HEK293 (cell line): ENCODE results near the gene CARD11.

Experiments
- CTCF ChIA-PET: fragments of 350-600 bp; formaldehyde crosslinking; extraction: SDS; loops from one replicate; lab custom pipeline; 2021; ENCODE audit warnings: antibody characterized with exemption; lab: Yijun Ruan, JAX
- POLR2A ChIA-PET: fragments of 300-600 bp; formaldehyde crosslinking; extraction: SDS; loops from one replicate; lab custom pipeline; 2020; ENCODE audit warnings: antibody characterized with exemption, inconsistent platforms; lab: Yijun Ruan, JAX
- H3K27ac ChIP-seq: fragments of 200-500 bp; sonication (Bioruptor generic); 2 replicates; pipeline ENCODE4 v1.5.1; 2014; ENCODE audit warnings: low read depth, low read length, control low read depth, inconsistent platforms; ENCODE audit errors: extremely low read depth
- H3K36me3 ChIP-seq, 2 experiments: fragments of 200-500 bp in 1 of 2; sonication (Bioruptor generic) in 1 of 2; 1 replicate in 1 of 2; 2 replicates in 1 of 2; pipeline ENCODE4 v1.5.1; 2014 to 2017; ENCODE audit warnings: inconsistent platforms in 2 of 2, low read length in 2 of 2; ENCODE audit not compliant: control insufficient read depth in 2 of 2, insufficient read depth in 1 of 2
- H3K4me1 ChIP-seq: fragments of 200-500 bp; sonication (Bioruptor generic); 2 replicates; pipeline ENCODE4 v1.5.1; 2014; ENCODE audit warnings: mild to moderate bottlenecking, low read length, inconsistent platforms; ENCODE audit not compliant: control insufficient read depth, insufficient read depth
- H3K4me3 ChIP-seq: 2 replicates; pipeline ENCODE4 v1.5.1; 2011; ENCODE audit warnings: low read depth, mild to moderate bottlenecking, control low read depth, low read length, moderate library complexity
- H3K9me3 ChIP-seq: fragments of 200-500 bp; sonication (Bioruptor generic); 2 replicates; pipeline ENCODE4 v1.5.1; 2014; ENCODE audit warnings: low read depth, low read length, inconsistent platforms; ENCODE audit not compliant: control insufficient read depth, insufficient read depth
- KLF16 ChIP-seq: fragments of 450-650 bp; formaldehyde crosslinking; IDR thresholded peaks from 2 replicates; pipeline ENCODE4 v1.5.1; 2017; ENCODE audit warnings: missing biosample characterization, missing genetic modification characterization
- ZBTB1 ChIP-seq: fragments of 450-650 bp; formaldehyde crosslinking; IDR thresholded peaks from 2 replicates; pipeline ENCODE4 v1.5.1; 2016; ENCODE audit warnings: missing biosample characterization, missing genetic modification characterization
- ZNF140 ChIP-seq: fragments of 450-650 bp; formaldehyde crosslinking; IDR thresholded peaks from 2 replicates; pipeline ENCODE4 v1.5.1; 2016; ENCODE audit warnings: missing biosample characterization, missing genetic modification characterization
- ZNF16 ChIP-seq: fragments of 450-650 bp; formaldehyde crosslinking; IDR thresholded peaks from 2 replicates; pipeline ENCODE4 v1.5.1; 2016; ENCODE audit warnings: low read depth, missing biosample characterization, missing genetic modification characterization
- ZNF24 ChIP-seq: fragments of 450-650 bp; formaldehyde crosslinking; IDR thresholded peaks from 2 replicates; pipeline ENCODE4 v1.5.1; 2016; ENCODE audit warnings: missing biosample characterization, missing genetic modification characterization
- ZNF280D ChIP-seq: fragments of 450-650 bp; formaldehyde crosslinking; IDR thresholded peaks from 2 replicates; pipeline ENCODE4 v1.5.1; 2016; ENCODE audit warnings: missing biosample characterization, missing genetic modification characterization
- ZNF558 ChIP-seq: fragments of 450-650 bp; formaldehyde crosslinking; IDR thresholded peaks from 2 replicates; pipeline ENCODE4 v1.5.1; 2016; ENCODE audit warnings: missing biosample characterization, missing genetic modification characterization
- ZNF561 ChIP-seq: fragments of 450-650 bp; IDR thresholded peaks from 2 replicates; pipeline ENCODE4 v1.5.1; 2018; ENCODE audit warnings: missing biosample characterization, missing genetic modification characterization, borderline replicate concordance
- ZNF629 ChIP-seq: fragments of 450-650 bp; formaldehyde crosslinking; IDR thresholded peaks from 2 replicates; pipeline ENCODE4 v1.5.1; 2017; ENCODE audit warnings: missing biosample characterization, missing genetic modification characterization
- ZNF639 ChIP-seq: fragments of 450-650 bp; formaldehyde crosslinking; IDR thresholded peaks from 2 replicates; pipeline ENCODE4 v1.5.1; 2016; ENCODE audit warnings: missing biosample characterization, missing genetic modification characterization
- ZNF747 ChIP-seq: fragments of 450-650 bp; formaldehyde crosslinking; IDR thresholded peaks from 2 replicates; pipeline ENCODE4 v1.5.1; 2016; ENCODE audit warnings: missing biosample characterization, missing genetic modification characterization
- ZNF830 ChIP-seq: fragments of 450-650 bp; IDR thresholded peaks from 2 replicates; pipeline ENCODE4 v1.5.0; 2018; ENCODE audit warnings: missing biosample characterization, missing genetic modification characterization, low read depth, mild to moderate bottlenecking, moderate library complexity
- ZSCAN23 ChIP-seq: fragments of 450-650 bp; formaldehyde crosslinking; IDR thresholded peaks from 2 replicates; pipeline ENCODE4 v1.5.1; 2016; ENCODE audit warnings: missing biosample characterization, missing genetic modification characterization
- TF ChIP-seq, protein P1 (sequence below): fragments of 450-650 bp; formaldehyde crosslinking; IDR thresholded peaks from 2 replicates; pipeline ENCODE4 v1.5.1; 2016; ENCODE audit warnings: missing biosample characterization, missing genetic modification characterization
- TF ChIP-seq, protein P2 (sequence below): fragments of 450-650 bp; formaldehyde crosslinking; IDR thresholded peaks from 2 replicates; pipeline ENCODE4 v1.5.1; 2016; ENCODE audit warnings: missing biosample characterization, missing genetic modification characterization, borderline replicate concordance
- TF ChIP-seq, protein P3 (sequence below): fragments of 450-650 bp; formaldehyde crosslinking; IDR thresholded peaks from 2 replicates; pipeline ENCODE4 v1.5.1; 2016; ENCODE audit warnings: missing biosample characterization, missing genetic modification characterization, low read depth
- TF ChIP-seq, protein P4 (sequence below): fragments of 450-650 bp; formaldehyde crosslinking; IDR thresholded peaks from 2 replicates; pipeline ENCODE4 v1.5.1; 2017; ENCODE audit warnings: missing biosample characterization, missing genetic modification characterization

The CARD11 gene

DNA sequence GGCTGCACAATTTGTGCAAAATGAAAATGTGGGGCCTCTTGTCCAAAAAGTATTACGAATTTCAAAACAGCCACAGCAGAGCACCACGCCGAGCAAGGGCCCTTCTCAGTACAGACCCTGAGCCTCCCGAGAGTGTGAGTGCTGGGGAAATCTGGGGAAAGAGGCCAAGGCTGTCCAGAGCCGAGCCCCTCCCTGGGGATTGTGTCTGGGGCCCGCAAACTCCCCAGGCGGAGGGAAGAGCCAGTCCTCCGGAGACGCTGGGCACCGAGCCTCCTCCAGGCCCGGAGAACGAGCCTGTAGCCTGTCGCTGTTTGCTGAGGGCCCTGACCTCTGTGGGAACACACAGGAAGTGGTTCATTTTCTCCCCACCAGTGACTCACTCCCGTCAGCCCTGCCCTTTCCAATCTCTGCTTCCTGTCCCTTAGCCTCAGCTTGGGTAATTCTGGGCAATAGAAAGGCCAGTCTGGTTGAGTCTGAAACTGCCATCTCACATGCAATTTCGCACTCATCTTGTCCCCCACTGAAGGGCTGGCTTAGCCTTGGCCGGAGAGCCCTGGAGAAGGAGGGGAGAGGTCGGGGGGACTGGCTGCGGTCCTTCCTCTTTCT lies 180.1 kb downstream of the CARD11 start (continued):
- TF ChIP-seq, protein P1, sequence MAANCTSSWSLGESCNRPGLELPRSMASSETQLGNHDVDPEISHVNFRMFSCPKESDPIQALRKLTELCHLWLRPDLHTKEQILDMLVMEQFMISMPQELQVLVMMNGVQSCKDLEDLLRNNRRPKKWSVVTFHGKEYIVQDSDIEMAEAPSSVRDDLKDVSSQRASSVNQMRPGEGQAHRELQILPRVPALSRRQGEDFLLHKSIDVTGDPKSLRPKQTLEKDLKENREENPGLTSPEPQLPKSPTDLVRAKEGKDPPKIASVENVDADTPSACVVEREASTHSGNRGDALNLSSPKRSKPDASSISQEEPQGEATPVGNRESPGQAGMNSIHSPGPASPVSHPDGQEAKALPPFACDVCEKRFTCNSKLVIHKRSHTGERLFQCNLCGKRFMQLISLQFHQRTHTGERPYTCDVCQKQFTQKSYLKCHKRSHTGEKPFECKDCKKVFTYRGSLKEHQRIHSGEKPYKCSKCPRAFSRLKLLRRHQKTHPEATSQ (tag by site-specific recombination): no peak
- TF ChIP-seq ZSCAN23 (tag by site-specific recombination) (no peak), ZNF747 (tag by site-specific recombination) (no peak), ZNF558 (tag by site-specific recombination) (no peak), ZNF280D (no peak), ZNF24 (tag by site-specific recombination) (no peak), ZNF561 (tag by site-specific recombination) (no peak), ZNF16 (tag by site-specific recombination) (no peak), ZNF830 (tag by site-specific recombination) (no peak), ZNF629 (tag by site-specific recombination) (no peak), KLF16 (no peak)
- TF ChIP-seq, protein P2, sequence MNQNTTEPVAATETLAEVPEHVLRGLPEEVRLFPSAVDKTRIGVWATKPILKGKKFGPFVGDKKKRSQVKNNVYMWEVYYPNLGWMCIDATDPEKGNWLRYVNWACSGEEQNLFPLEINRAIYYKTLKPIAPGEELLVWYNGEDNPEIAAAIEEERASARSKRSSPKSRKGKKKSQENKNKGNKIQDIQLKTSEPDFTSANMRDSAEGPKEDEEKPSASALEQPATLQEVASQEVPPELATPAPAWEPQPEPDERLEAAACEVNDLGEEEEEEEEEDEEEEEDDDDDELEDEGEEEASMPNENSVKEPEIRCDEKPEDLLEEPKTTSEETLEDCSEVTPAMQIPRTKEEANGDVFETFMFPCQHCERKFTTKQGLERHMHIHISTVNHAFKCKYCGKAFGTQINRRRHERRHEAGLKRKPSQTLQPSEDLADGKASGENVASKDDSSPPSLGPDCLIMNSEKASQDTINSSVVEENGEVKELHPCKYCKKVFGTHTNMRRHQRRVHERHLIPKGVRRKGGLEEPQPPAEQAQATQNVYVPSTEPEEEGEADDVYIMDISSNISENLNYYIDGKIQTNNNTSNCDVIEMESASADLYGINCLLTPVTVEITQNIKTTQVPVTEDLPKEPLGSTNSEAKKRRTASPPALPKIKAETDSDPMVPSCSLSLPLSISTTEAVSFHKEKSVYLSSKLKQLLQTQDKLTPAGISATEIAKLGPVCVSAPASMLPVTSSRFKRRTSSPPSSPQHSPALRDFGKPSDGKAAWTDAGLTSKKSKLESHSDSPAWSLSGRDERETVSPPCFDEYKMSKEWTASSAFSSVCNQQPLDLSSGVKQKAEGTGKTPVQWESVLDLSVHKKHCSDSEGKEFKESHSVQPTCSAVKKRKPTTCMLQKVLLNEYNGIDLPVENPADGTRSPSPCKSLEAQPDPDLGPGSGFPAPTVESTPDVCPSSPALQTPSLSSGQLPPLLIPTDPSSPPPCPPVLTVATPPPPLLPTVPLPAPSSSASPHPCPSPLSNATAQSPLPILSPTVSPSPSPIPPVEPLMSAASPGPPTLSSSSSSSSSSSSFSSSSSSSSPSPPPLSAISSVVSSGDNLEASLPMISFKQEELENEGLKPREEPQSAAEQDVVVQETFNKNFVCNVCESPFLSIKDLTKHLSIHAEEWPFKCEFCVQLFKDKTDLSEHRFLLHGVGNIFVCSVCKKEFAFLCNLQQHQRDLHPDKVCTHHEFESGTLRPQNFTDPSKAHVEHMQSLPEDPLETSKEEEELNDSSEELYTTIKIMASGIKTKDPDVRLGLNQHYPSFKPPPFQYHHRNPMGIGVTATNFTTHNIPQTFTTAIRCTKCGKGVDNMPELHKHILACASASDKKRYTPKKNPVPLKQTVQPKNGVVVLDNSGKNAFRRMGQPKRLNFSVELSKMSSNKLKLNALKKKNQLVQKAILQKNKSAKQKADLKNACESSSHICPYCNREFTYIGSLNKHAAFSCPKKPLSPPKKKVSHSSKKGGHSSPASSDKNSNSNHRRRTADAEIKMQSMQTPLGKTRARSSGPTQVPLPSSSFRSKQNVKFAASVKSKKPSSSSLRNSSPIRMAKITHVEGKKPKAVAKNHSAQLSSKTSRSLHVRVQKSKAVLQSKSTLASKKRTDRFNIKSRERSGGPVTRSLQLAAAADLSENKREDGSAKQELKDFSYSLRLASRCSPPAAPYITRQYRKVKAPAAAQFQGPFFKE (tag by site-specific recombination): no peak
- TF ChIP-seq, all 188 proteins: peak for 3

- Histone ChIP-seq H3K36me3 (no peaks in the 10 kb centered on the region), H3K4me1 (no peaks in the 10 kb centered on the region), H3K9me3 (no peaks in the 10 kb centered on the region), H3K27ac (no peak overlapping the region), H3K4me3 (no peak overlapping the region)
- no peak for TF ChIP-seq ZNF140 (tag by site-specific recombination)
- TF ChIP-seq, protein P3, sequence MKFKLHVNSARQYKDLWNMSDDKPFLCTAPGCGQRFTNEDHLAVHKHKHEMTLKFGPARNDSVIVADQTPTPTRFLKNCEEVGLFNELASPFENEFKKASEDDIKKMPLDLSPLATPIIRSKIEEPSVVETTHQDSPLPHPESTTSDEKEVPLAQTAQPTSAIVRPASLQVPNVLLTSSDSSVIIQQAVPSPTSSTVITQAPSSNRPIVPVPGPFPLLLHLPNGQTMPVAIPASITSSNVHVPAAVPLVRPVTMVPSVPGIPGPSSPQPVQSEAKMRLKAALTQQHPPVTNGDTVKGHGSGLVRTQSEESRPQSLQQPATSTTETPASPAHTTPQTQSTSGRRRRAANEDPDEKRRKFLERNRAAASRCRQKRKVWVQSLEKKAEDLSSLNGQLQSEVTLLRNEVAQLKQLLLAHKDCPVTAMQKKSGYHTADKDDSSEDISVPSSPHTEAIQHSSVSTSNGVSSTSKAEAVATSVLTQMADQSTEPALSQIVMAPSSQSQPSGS (tag by site-specific recombination): no peak
- TF ChIP-seq, protein P4, sequence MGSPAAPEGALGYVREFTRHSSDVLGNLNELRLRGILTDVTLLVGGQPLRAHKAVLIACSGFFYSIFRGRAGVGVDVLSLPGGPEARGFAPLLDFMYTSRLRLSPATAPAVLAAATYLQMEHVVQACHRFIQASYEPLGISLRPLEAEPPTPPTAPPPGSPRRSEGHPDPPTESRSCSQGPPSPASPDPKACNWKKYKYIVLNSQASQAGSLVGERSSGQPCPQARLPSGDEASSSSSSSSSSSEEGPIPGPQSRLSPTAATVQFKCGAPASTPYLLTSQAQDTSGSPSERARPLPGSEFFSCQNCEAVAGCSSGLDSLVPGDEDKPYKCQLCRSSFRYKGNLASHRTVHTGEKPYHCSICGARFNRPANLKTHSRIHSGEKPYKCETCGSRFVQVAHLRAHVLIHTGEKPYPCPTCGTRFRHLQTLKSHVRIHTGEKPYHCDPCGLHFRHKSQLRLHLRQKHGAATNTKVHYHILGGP (tag by site-specific recombination): no peak
- TF ChIP-seq ZBTB1 (tag by site-specific recombination): no peak
- TF ChIP-seq ZNF639 (tag by site-specific recombination): no peak
- POLR2A ChIA-PET: no interaction called here
- CTCF ChIA-PET: no interaction called here
These were observed 180.8 kb downstream of the CARD11 start for GRCh38 chr7:2862831-2863361.
